Measurements from ENCODE around the gene ACTR3C. TPM values are rescaled to one million over a fixed set of nuclear protein-coding genes. Genes with fewer than 3 reads are reported as not detected.
"Not testable (repeated sequence)": the region's sequence is repeated elsewhere in the genome, so short reads cannot be mapped to it uniquely, and the experiment has no call there.

The ACTR3C gene
- total and polyA plus RNA-seq, 4 donors = 6.8 to 34.2 (median 10.5) TPM

DNA sequence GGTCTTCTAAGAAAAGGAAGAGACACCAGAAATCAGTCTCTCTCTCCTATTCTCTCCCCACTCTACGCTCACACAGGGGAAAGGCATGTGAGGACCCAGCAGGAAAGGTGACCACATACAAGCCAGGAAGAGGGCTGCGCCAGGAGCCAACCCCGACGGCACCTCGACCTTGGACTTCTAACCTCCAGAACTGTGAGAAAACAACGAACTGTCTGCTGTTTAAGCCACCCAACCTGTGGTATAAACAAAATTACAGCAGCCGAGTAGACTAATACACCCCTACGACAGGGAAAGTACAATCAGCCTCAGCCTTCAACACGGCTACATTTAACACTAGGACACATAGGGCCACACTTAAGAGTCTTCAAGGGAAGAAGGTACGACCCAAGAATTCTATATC, 26.5 kb downstream of the ACTR3C start:
- not testable (repeated sequence) for H3K27ac ChIP-seq (ENCODE audit: low read depth in 1 of 2, low read length in 1 of 2); H3K4me1 ChIP-seq (ENCODE audit: control insufficient read depth in 5 of 5, insufficient read depth in 5 of 5, low read length in 5 of 5); H3K4me3 ChIP-seq; H3K36me3 ChIP-seq (ENCODE audit: control insufficient read depth in 4 of 4, insufficient read depth in 4 of 4, low read length in 4 of 4); DNase-seq; H3K9ac ChIP-seq (ENCODE audit: insufficient read depth in 1 of 2, low read length in 2 of 2); H3K9me3 ChIP-seq (ENCODE audit: control insufficient read depth in 4 of 4, insufficient read depth in 3 of 4, low read length in 3 of 4); H3K27me3 ChIP-seq (ENCODE audit: control insufficient read depth in 3 of 3, insufficient read depth in 3 of 3, low read length in 2 of 3); ATAC-seq (ENCODE audit: insufficient read depth, low FRiP score)
- 78 to 81% methylated on average over 8 to 9 of the region's 10 CpGs for WGBS, 2 donors

DNA sequence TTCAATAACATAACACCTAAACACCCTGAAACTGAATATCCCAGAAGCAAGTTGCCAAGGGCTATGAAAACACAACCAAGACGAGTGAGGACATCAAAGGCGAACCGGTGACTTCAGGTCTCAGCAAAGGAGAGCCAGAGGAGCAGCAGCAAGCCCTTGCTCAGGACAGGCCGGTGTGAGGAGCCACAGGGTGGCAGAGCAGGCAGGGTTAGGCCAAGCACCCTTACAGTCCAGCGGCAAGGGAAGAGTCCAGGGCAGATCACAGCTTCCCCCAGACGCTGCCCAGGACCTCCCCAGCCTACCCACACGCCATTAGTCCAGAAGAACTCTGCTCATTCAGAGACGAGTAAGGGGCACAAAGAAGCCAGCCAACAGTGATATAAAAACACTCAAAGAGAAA, 27.7 kb downstream of the ACTR3C start:
- DNase-seq; H3K9ac ChIP-seq (ENCODE audit: insufficient read depth in 1 of 2, low read length in 2 of 2); ATAC-seq (ENCODE audit: insufficient read depth, low FRiP score); H3K36me3 ChIP-seq (ENCODE audit: control insufficient read depth in 4 of 4, insufficient read depth in 4 of 4, low read length in 4 of 4); H3K9me3 ChIP-seq (ENCODE audit: control insufficient read depth in 4 of 4, insufficient read depth in 3 of 4, low read length in 3 of 4); H3K4me1 ChIP-seq (ENCODE audit: control insufficient read depth in 5 of 5, insufficient read depth in 5 of 5, low read length in 5 of 5); H3K4me3 ChIP-seq; H3K27me3 ChIP-seq (ENCODE audit: control insufficient read depth in 3 of 3, insufficient read depth in 3 of 3, low read length in 2 of 3); H3K27ac ChIP-seq (ENCODE audit: low read depth in 1 of 2, low read length in 1 of 2): not testable (repeated sequence)
- WGBS, 2 donors = 69 to 86% methylated on average over 2 to 3 of the region's 8 CpGs

DNA sequence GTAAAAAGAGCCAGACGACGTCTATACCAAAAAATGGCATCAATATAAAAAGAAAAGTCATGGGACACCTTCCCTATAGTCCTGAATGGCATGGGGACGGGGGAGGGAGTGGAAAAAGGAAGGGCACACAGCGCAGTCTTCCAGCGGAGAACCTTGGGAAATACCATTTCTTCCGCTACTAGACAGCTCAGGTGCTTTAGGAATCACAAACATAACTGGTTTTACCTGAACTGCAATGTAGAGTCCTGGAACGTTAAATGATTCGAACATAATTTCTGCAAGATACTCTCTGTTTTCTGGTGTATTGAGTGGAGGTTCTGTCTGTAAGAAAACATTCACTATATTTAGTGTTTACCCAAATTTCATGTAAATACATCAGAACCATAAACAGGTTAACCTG, 28.3 kb downstream of the ACTR3C start:
- peak in 2 of 3 donors; percentile 26 to 60 for DNase-seq
- not testable (repeated sequence) for H3K9ac ChIP-seq (ENCODE audit: insufficient read depth in 1 of 2, low read length in 2 of 2); H3K27me3 ChIP-seq (ENCODE audit: control insufficient read depth in 3 of 3, insufficient read depth in 3 of 3, low read length in 2 of 3); H3K36me3 ChIP-seq (ENCODE audit: control insufficient read depth in 4 of 4, insufficient read depth in 4 of 4, low read length in 4 of 4); H3K27ac ChIP-seq (ENCODE audit: low read depth in 1 of 2, low read length in 1 of 2); H3K4me3 ChIP-seq; H3K9me3 ChIP-seq (ENCODE audit: control insufficient read depth in 4 of 4, insufficient read depth in 3 of 4, low read length in 3 of 4); H3K4me1 ChIP-seq (ENCODE audit: control insufficient read depth in 5 of 5, insufficient read depth in 5 of 5, low read length in 5 of 5)
- peak; percentile 58 for ATAC-seq (ENCODE audit: insufficient read depth, low FRiP score)
- WGBS, 2 donors = 79 to 90% methylated on average over 8 of the region's 8 CpGs

DNA sequence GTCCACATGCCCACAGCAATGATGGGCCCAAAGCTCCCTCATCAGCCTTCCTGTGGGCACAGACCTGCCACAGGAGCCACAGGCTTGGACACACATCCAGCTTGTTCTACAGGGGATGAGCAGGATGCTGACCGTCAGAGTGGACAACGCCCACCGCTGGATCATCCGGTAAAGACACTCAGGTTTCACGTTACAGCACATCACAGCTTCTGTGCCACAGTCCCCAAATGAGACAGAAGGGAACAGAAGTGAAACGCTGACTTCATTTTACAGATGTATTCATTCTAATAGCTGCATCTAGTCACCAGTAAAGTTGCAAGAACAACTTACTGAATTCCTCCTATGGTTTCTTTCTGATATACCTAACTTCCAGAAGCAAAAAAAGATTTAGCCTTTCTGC, 33.0 kb downstream of the ACTR3C start:
- H3K36me3 ChIP-seq (ENCODE audit: control insufficient read depth in 4 of 4, insufficient read depth in 4 of 4, low read length in 4 of 4); ATAC-seq (ENCODE audit: insufficient read depth, low FRiP score); H3K4me1 ChIP-seq (ENCODE audit: control insufficient read depth in 5 of 5, insufficient read depth in 5 of 5, low read length in 5 of 5); H3K4me3 ChIP-seq; H3K27ac ChIP-seq (ENCODE audit: low read depth in 1 of 2, low read length in 1 of 2); H3K9ac ChIP-seq (ENCODE audit: insufficient read depth in 1 of 2, low read length in 2 of 2); H3K9me3 ChIP-seq (ENCODE audit: control insufficient read depth in 4 of 4, insufficient read depth in 3 of 4, low read length in 3 of 4); H3K27me3 ChIP-seq (ENCODE audit: control insufficient read depth in 3 of 3, insufficient read depth in 3 of 3, low read length in 2 of 3); DNase-seq: not testable (repeated sequence)
- 68 to 80% methylated on average over 6 of the region's 6 CpGs for WGBS, 2 donors

DNA sequence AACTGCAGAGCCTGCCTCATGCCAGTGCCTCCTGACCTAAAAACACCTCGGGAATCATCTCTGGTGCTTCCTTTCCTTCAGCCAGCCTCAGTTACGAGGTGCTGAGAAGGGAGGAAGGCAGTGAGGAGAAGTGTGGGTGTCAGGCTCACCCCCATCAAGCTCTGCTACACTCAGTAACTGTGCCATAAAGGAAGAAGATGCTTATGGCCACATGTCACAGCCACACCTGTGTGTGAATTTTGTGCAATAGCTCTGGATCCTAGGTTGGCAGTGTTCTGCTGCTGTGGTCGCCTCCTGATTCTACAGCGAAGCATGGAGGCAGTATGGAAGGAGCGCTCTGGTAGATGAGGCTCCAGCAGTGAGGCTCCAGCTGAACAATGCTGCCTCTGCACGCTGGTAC, 34.5 kb downstream of the ACTR3C start:
- ATAC-seq (ENCODE audit: insufficient read depth, low FRiP score); H3K4me1 ChIP-seq (ENCODE audit: control insufficient read depth in 5 of 5, insufficient read depth in 5 of 5, low read length in 5 of 5); DNase-seq; H3K27ac ChIP-seq (ENCODE audit: low read depth in 1 of 2, low read length in 1 of 2); H3K27me3 ChIP-seq (ENCODE audit: control insufficient read depth in 3 of 3, insufficient read depth in 3 of 3, low read length in 2 of 3); H3K9me3 ChIP-seq (ENCODE audit: control insufficient read depth in 4 of 4, insufficient read depth in 3 of 4, low read length in 3 of 4); H3K4me3 ChIP-seq; H3K36me3 ChIP-seq (ENCODE audit: control insufficient read depth in 4 of 4, insufficient read depth in 4 of 4, low read length in 4 of 4); H3K9ac ChIP-seq (ENCODE audit: insufficient read depth in 1 of 2, low read length in 2 of 2): not testable (repeated sequence)
- WGBS, 2 donors = 96 to 98% methylated on average over 5 of the region's 6 CpGs

DNA sequence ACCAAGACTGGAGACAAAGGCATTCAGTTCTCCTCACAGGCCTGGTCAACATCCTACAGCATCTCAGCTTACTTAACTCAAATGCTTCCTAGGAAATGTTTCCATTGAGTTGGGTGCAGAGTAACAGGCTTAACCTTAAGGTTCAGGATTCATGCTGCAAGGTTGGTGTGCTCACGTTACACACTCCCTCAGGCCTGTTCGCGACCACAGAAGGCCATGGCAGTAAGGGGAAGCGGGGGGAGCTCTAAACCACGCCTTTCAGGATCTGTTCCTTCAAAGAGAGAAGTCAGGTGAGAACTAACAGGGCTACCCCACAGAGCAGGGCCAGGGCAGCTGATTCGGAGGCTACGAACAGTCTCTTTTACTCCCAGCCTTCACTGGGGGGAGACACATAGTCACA, 35.5 kb downstream of the ACTR3C start:
- not testable (repeated sequence) for H3K4me1 ChIP-seq (ENCODE audit: control insufficient read depth in 5 of 5, insufficient read depth in 5 of 5, low read length in 5 of 5); DNase-seq; ATAC-seq (ENCODE audit: insufficient read depth, low FRiP score); H3K4me3 ChIP-seq; H3K36me3 ChIP-seq (ENCODE audit: control insufficient read depth in 4 of 4, insufficient read depth in 4 of 4, low read length in 4 of 4); H3K9me3 ChIP-seq (ENCODE audit: control insufficient read depth in 4 of 4, insufficient read depth in 3 of 4, low read length in 3 of 4); H3K27ac ChIP-seq (ENCODE audit: low read depth in 1 of 2, low read length in 1 of 2); H3K9ac ChIP-seq (ENCODE audit: insufficient read depth in 1 of 2, low read length in 2 of 2); H3K27me3 ChIP-seq (ENCODE audit: control insufficient read depth in 3 of 3, insufficient read depth in 3 of 3, low read length in 2 of 3)
- WGBS, 2 donors = 58 to 80% methylated on average over 7 of the region's 7 CpGs
